WTC11 (cell line): ENCODE results near the gene LAMTOR2.

Experiments used
- ATF1 ChIP-seq: sonication (generic); formaldehyde crosslinking; IDR thresholded peaks from 2 replicates; pipeline ENCODE4 v1.8.1; 2023; ENCODE audit warnings: mild to moderate bottlenecking, moderate library complexity, missing genetic modification reagents
- FOXK1 ChIP-seq: sonication (generic); formaldehyde crosslinking; IDR thresholded peaks from 2 replicates; pipeline ENCODE4 v1.8.0; 2022; ENCODE audit warnings: mild to moderate bottlenecking, moderate library complexity, missing genetic modification reagents
- JAZF1 ChIP-seq: fragments of 250-450 bp; sonication (Bioruptor Pico); IDR thresholded peaks from 2 replicates; pipeline ENCODE4 v1.9.0; 2021; ENCODE audit warnings: moderate library complexity, mild to moderate bottlenecking, inconsistent platforms
- KAT7 ChIP-seq: sonication (generic); formaldehyde crosslinking; IDR thresholded peaks from 2 replicates; pipeline ENCODE4 v1.8.1; 2023; ENCODE audit warnings: missing genetic modification reagents, mild to moderate bottlenecking, borderline replicate concordance
- NFYB ChIP-seq: sonication (generic); formaldehyde crosslinking; conservative IDR thresholded peaks from 2 replicates; pipeline ENCODE4 v1.8.0; 2022; ENCODE audit warnings: low read depth, missing genetic modification reagents
- NR3C1 ChIP-seq: sonication (generic); formaldehyde crosslinking; conservative IDR thresholded peaks from 2 replicates; pipeline ENCODE4 v1.8.1; 2023; ENCODE audit warnings: low read depth, mild to moderate bottlenecking, missing genetic modification reagents
- SP1 ChIP-seq: sonication (generic); formaldehyde crosslinking; conservative IDR thresholded peaks from 2 replicates; pipeline ENCODE4 v1.8.1; 2022; ENCODE audit warnings: missing genetic modification reagents
- ZNF232 ChIP-seq: sonication (generic); formaldehyde crosslinking; IDR thresholded peaks from 2 replicates; pipeline ENCODE4 v1.8.0; 2022; ENCODE audit warnings: mild to moderate bottlenecking, missing genetic modification reagents
- TF ChIP-seq, protein P1 (sequence below): fragments of 200-600 bp; IDR thresholded peaks from 2 replicates; pipeline ENCODE4 v1.8.0; 2022; ENCODE audit warnings: antibody characterized with exemption
- TF ChIP-seq, protein P2 (sequence below): fragments of 250-450 bp; sonication (Bioruptor Pico); IDR thresholded peaks from 2 replicates; pipeline ENCODE4 v1.9.0; 2021; ENCODE audit warnings: mild to moderate bottlenecking
- TF ChIP-seq, protein P3 (sequence below): sonication (generic); formaldehyde crosslinking; IDR thresholded peaks from 2 replicates; pipeline ENCODE4 v1.8.1; 2023; ENCODE audit warnings: mild to moderate bottlenecking, missing genetic modification reagents
- TF ChIP-seq, protein P4 (sequence below): sonication (generic); formaldehyde crosslinking; IDR thresholded peaks from 2 replicates; pipeline ENCODE4 v1.8.1; 2022; ENCODE audit warnings: mild to moderate bottlenecking, missing genetic modification reagents, moderate library complexity, borderline replicate concordance
- TF ChIP-seq, protein P5 (sequence below): sonication (generic); formaldehyde crosslinking; IDR thresholded peaks from 2 replicates; pipeline ENCODE4 v1.8.1; 2023; ENCODE audit warnings: mild to moderate bottlenecking, missing genetic modification reagents, borderline replicate concordance
- TF ChIP-seq, protein P6 (sequence below): sonication (generic); formaldehyde crosslinking; IDR thresholded peaks from 2 replicates; pipeline ENCODE4 v1.8.1; 2022; ENCODE audit warnings: mild to moderate bottlenecking, moderate library complexity, missing genetic modification reagents

DNA sequence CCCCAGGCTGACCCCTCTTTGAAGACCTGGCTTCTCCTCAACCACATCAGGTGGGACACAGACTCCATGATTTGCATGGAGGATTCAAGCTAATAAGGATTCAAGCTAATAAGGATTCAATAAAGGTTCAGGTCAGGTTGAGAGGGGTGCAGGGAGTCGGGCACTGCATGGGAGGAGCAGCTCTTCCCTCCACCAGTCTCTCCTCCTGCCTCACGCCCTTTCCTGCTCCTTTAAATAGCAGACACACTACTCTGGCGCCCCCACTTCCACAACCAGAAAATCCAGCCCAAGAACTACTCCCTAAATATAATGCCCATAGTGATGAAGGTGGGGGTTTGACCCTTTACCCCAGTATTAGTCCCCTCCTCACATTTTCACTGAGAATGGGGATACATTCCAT is 20.6 kb downstream of the LAMTOR2 start:
- TF ChIP-seq SP1 (CRISPR knock-in tag), result no peak
- TF ChIP-seq, protein P1, sequence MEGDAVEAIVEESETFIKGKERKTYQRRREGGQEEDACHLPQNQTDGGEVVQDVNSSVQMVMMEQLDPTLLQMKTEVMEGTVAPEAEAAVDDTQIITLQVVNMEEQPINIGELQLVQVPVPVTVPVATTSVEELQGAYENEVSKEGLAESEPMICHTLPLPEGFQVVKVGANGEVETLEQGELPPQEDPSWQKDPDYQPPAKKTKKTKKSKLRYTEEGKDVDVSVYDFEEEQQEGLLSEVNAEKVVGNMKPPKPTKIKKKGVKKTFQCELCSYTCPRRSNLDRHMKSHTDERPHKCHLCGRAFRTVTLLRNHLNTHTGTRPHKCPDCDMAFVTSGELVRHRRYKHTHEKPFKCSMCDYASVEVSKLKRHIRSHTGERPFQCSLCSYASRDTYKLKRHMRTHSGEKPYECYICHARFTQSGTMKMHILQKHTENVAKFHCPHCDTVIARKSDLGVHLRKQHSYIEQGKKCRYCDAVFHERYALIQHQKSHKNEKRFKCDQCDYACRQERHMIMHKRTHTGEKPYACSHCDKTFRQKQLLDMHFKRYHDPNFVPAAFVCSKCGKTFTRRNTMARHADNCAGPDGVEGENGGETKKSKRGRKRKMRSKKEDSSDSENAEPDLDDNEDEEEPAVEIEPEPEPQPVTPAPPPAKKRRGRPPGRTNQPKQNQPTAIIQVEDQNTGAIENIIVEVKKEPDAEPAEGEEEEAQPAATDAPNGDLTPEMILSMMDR, result no peak
- TF ChIP-seq NFYB (CRISPR knock-in tag), result no peak
- TF ChIP-seq ZNF232, result no peak
- no peak for TF ChIP-seq FOXK1
- no peak for TF ChIP-seq ATF1
- TF ChIP-seq, protein P2, sequence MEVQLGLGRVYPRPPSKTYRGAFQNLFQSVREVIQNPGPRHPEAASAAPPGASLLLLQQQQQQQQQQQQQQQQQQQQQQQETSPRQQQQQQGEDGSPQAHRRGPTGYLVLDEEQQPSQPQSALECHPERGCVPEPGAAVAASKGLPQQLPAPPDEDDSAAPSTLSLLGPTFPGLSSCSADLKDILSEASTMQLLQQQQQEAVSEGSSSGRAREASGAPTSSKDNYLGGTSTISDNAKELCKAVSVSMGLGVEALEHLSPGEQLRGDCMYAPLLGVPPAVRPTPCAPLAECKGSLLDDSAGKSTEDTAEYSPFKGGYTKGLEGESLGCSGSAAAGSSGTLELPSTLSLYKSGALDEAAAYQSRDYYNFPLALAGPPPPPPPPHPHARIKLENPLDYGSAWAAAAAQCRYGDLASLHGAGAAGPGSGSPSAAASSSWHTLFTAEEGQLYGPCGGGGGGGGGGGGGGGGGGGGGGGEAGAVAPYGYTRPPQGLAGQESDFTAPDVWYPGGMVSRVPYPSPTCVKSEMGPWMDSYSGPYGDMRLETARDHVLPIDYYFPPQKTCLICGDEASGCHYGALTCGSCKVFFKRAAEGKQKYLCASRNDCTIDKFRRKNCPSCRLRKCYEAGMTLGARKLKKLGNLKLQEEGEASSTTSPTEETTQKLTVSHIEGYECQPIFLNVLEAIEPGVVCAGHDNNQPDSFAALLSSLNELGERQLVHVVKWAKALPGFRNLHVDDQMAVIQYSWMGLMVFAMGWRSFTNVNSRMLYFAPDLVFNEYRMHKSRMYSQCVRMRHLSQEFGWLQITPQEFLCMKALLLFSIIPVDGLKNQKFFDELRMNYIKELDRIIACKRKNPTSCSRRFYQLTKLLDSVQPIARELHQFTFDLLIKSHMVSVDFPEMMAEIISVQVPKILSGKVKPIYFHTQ (CRISPR knock-in tag), result no peak
- no peak for TF ChIP-seq KAT7 (CRISPR knock-in tag)
- TF ChIP-seq NR3C1, result no peak
- TF ChIP-seq, protein P3, sequence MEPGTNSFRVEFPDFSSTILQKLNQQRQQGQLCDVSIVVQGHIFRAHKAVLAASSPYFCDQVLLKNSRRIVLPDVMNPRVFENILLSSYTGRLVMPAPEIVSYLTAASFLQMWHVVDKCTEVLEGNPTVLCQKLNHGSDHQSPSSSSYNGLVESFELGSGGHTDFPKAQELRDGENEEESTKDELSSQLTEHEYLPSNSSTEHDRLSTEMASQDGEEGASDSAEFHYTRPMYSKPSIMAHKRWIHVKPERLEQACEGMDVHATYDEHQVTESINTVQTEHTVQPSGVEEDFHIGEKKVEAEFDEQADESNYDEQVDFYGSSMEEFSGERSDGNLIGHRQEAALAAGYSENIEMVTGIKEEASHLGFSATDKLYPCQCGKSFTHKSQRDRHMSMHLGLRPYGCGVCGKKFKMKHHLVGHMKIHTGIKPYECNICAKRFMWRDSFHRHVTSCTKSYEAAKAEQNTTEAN (CRISPR knock-in tag), result no peak
- TF ChIP-seq JAZF1, result no peak
- TF ChIP-seq, protein P4, sequence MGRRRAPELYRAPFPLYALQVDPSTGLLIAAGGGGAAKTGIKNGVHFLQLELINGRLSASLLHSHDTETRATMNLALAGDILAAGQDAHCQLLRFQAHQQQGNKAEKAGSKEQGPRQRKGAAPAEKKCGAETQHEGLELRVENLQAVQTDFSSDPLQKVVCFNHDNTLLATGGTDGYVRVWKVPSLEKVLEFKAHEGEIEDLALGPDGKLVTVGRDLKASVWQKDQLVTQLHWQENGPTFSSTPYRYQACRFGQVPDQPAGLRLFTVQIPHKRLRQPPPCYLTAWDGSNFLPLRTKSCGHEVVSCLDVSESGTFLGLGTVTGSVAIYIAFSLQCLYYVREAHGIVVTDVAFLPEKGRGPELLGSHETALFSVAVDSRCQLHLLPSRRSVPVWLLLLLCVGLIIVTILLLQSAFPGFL (CRISPR knock-in tag), result no peak
- TF ChIP-seq, protein P5, sequence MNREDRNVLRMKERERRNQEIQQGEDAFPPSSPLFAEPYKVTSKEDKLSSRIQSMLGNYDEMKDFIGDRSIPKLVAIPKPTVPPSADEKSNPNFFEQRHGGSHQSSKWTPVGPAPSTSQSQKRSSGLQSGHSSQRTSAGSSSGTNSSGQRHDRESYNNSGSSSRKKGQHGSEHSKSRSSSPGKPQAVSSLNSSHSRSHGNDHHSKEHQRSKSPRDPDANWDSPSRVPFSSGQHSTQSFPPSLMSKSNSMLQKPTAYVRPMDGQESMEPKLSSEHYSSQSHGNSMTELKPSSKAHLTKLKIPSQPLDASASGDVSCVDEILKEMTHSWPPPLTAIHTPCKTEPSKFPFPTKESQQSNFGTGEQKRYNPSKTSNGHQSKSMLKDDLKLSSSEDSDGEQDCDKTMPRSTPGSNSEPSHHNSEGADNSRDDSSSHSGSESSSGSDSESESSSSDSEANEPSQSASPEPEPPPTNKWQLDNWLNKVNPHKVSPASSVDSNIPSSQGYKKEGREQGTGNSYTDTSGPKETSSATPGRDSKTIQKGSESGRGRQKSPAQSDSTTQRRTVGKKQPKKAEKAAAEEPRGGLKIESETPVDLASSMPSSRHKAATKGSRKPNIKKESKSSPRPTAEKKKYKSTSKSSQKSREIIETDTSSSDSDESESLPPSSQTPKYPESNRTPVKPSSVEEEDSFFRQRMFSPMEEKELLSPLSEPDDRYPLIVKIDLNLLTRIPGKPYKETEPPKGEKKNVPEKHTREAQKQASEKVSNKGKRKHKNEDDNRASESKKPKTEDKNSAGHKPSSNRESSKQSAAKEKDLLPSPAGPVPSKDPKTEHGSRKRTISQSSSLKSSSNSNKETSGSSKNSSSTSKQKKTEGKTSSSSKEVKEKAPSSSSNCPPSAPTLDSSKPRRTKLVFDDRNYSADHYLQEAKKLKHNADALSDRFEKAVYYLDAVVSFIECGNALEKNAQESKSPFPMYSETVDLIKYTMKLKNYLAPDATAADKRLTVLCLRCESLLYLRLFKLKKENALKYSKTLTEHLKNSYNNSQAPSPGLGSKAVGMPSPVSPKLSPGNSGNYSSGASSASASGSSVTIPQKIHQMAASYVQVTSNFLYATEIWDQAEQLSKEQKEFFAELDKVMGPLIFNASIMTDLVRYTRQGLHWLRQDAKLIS (CRISPR knock-in tag), result no peak
- TF ChIP-seq, protein P6, sequence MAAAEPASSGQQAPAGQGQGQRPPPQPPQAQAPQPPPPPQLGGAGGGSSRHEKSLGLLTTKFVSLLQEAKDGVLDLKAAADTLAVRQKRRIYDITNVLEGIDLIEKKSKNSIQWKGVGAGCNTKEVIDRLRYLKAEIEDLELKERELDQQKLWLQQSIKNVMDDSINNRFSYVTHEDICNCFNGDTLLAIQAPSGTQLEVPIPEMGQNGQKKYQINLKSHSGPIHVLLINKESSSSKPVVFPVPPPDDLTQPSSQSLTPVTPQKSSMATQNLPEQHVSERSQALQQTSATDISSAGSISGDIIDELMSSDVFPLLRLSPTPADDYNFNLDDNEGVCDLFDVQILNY, result no peak
